Mucosa of descending colon (tissue), 3 donors: ENCODE results near the gene MAPKAP1. TPM values are rescaled to one million over a fixed set of nuclear protein-coding genes. Genes with fewer than 3 reads are reported as not detected.

Source experiments
- ATAC-seq: fragments of 200-7000 bp; cut with Tn5 transposase; one replicate; pipeline ENCODE4 v1.9.1; 2020; ENCODE audit warnings: mild to moderate bottlenecking, moderate library complexity
- DNase-seq, 3 donors: peaks; one replicate each; pipeline ENCODE4 v3.0.0-alpha.2; 2020
- H3K36me3 ChIP-seq: fragments of 200-600 bp; one replicate; pipeline ENCODE4 v1.8.0; 2021; ENCODE audit warnings: low read depth, mild to moderate bottlenecking
- H3K4me1 ChIP-seq: fragments of 200-600 bp; one replicate; pipeline ENCODE4 v1.8.0; 2021; ENCODE audit warnings: low read depth, mild to moderate bottlenecking
- H3K4me3 ChIP-seq: fragments of 200-600 bp; one replicate; pipeline ENCODE4 v1.8.0; 2021; ENCODE audit warnings: mild to moderate bottlenecking
- H3K9me3 ChIP-seq: fragments of 200-600 bp; one replicate; pipeline ENCODE4 v1.8.0; 2021; ENCODE audit warnings: mild to moderate bottlenecking
- CTCF ChIP-seq: fragments of 200-600 bp; IDR thresholded peaks from one replicate; pipeline ENCODE4 v1.8.0; 2022; ENCODE audit warnings: antibody characterized with exemption, mild to moderate bottlenecking
- intact Hi-C, 2 donors: fragments of 100-400 bp; cut with DNase I in 1 of 2; cut with micrococcal nuclease in 1 of 2; formaldehyde crosslinking; loops; one replicate each; pipeline versions ENCODE4 v1.11.0 to v1.11.1; 2022; cut with DNase I, micrococcal nuclease
- total RNA-seq, 3 donors: library from RNA; stranded (reverse); fragmentation: NEBNext Ultra II Directional in 2 of 3; extraction: Animal tissue kit (Norgen Biotek cat#: 25700) in 2 of 3; gene quantifications; one replicate each; pipeline versions ENCODE4 v1.2.1 to v1.2.4, GENCODE V29; 2021 to 2023
- donor health status: DM: no; HTN: no; CAD: no; lungs with moderate emphysema.
- donor health status: DM: no; HTN: no; CAD: no.
- donor health status: DM: no; HTN: yes; CAD: no.

Gene MAPKAP1
- total RNA-seq, 3 donors from 2014 or later, result 73.2 to 98.4 (median 84.9) TPM

- H3K9me3 ChIP-seq, result no peaks in the 10 kb centered on the region
- TF ChIP-seq CTCF, result no peak
- H3K4me3 ChIP-seq, result no peak overlapping the region
- H3K36me3 ChIP-seq, result no peaks in the 10 kb centered on the region
- ATAC-seq (no peak), DNase-seq (no peak)
- intact Hi-C loops, result no loop called here
- no peaks in the 10 kb centered on the region for H3K4me1 ChIP-seq
These were observed 209.1 kb downstream of the MAPKAP1 start for GRCh38 chr9:125497906-125498305.

GRCh38 chr9:125497478-125497877 lies 209.5 kb downstream of the MAPKAP1 start:
- no peak overlapping the region for H3K4me3 ChIP-seq
- TF ChIP-seq CTCF, result no peak

GRCh38 chr9:125496313-125496834 lies 210.6 kb downstream of the MAPKAP1 start:
- H3K4me1 ChIP-seq, result no peaks in the 10 kb centered on the region
- H3K36me3 ChIP-seq, result no peaks in the 10 kb centered on the region
- H3K4me3 ChIP-seq, result no peak overlapping the region
- no peak for DNase-seq
- no peak for TF ChIP-seq CTCF
- no peaks in the 10 kb centered on the region for H3K9me3 ChIP-seq
- no peak for ATAC-seq
- intact Hi-C loops, result no loop called here

More at GRCh38 chr9:125497478-125497877, 209.5 kb downstream of the MAPKAP1 start:
- ATAC-seq (no peak), DNase-seq (no peak)
- H3K4me1 ChIP-seq, result no peaks in the 10 kb centered on the region
- intact Hi-C loops, result no loop called here
- H3K9me3 ChIP-seq, result no peaks in the 10 kb centered on the region
- no peaks in the 10 kb centered on the region for H3K36me3 ChIP-seq

GRCh38 chr9:125495172-125496119 lies 211.6 kb downstream of the MAPKAP1 start:
- Histone ChIP-seq H3K36me3 (no peaks in the 10 kb centered on the region), H3K4me1 (no peaks in the 10 kb centered on the region), H3K4me3 (no peak overlapping the region), H3K9me3 (no peaks in the 10 kb centered on the region)
- no peak for TF ChIP-seq CTCF
- DNase-seq (no peak), ATAC-seq (no peak)
- intact Hi-C loops, result no loop called here

DNA sequence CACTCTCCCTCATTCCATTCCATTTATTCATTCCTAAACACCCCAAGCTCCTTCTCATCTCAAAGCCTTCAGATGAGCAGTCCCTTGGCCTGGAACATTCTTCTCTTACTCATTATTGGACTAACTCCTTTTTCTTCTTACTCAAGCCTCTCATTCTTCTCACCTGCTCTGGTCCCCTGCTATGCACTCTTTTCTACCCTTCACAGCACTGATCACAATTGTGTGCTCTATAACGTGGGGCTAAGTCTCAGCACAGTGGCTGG lies 212.4 kb downstream of the MAPKAP1 start:
- DNase-seq (no peak), ATAC-seq (no peak)
- H3K36me3 ChIP-seq, result no peaks in the 10 kb centered on the region
- intact Hi-C loops, result no loop called here
- no peak for TF ChIP-seq CTCF
- H3K4me1 ChIP-seq, result no peaks in the 10 kb centered on the region
- no peaks in the 10 kb centered on the region for H3K9me3 ChIP-seq
- H3K4me3 ChIP-seq, result no peak overlapping the region
